HCT116 (cell line): Measurements from ENCODE around the gene COL9A3. TPM values are rescaled to one million over a fixed set of nuclear protein-coding genes. Genes with fewer than 3 reads are reported as not detected.

Experiments
- ATAC-seq: fragments of 200-7000 bp; cut with Tn5 transposase; 2 replicates; pipeline ENCODE4 v1.9.1; 2020; ENCODE audit warnings: mild to moderate bottlenecking, moderate library complexity
- BruUV-seq: library from RNA; stranded (reverse); fragments of 400-500 nt; replicated peaks from 2 replicates; lab custom pipeline; 2021; lab: Mats Ljungman, UMichigan
- CTCF ChIA-PET: fragments of 300-600 bp; sonication (Branson Sonifier 250); formaldehyde crosslinking; loops from one replicate; lab custom pipeline; 2021; ENCODE audit warnings: antibody characterized with exemption; lab: Charles Lee
- POLR2A ChIA-PET: fragments of 300-600, 350-600 bp; sonication (Branson Sonifier 250); formaldehyde crosslinking; loops from one replicate; lab custom pipeline; 2021; ENCODE audit warnings: antibody characterized with exemption; lab: Charles Lee
- RAD21 ChIA-PET, 2 experiments: fragments of 300-600 bp; sonication (Branson Sonifier 250); formaldehyde crosslinking; loops; one replicate each; lab custom pipeline; 2023; ENCODE audit warnings: low total read pairs in 2 of 2; ENCODE audit not compliant: uncharacterized antibody in 2 of 2, unreplicated experiment in 2 of 2, low non-redundant PET in 1 of 2; lab: Charles Lee
- DNase-seq: peaks from one replicate; pipeline ENCODE4 v3.0.0-alpha.2; 2010; ENCODE audit warnings: low read depth, low spot score
- H2AFZ ChIP-seq: fragments of 200-600 bp; shearing (Covaris generic), sonication (generic); 2 replicates; pipeline ENCODE4 v1.6.1; 2017; ENCODE audit warnings: low read depth, mixed run types, mixed read lengths, antibody characterized with exemption, low read length; ENCODE audit not compliant: poor library complexity, severe bottlenecking
- H3K27ac ChIP-seq: 2 replicates; pipeline ENCODE4 v1.5.1; 2012; ENCODE audit warnings: low read depth, low read length
- H3K27me3 ChIP-seq: fragments of 200-600 bp; sonication (generic); 2 replicates; pipeline ENCODE4 v1.6.1; 2016; ENCODE audit warnings: mixed run types, low read length, mixed read lengths; ENCODE audit not compliant: insufficient read depth
- H3K36me3 ChIP-seq, 2 experiments: fragments of 200-500 bp in 1 of 2; fragments of 200-600 bp in 1 of 2; sonication (Bioruptor generic) in 1 of 2; sonication (generic) in 1 of 2; 2 replicates each; pipeline versions ENCODE4 v1.5.1 to v1.6.1; 2014 to 2016; ENCODE audit warnings: low read length in 2 of 2, inconsistent platforms in 1 of 2, mixed read lengths in 1 of 2, mixed run types in 1 of 2; ENCODE audit not compliant: insufficient read depth in 2 of 2, control insufficient read depth in 1 of 2
- H3K4me1 ChIP-seq, 2 experiments: fragments of 200-600 bp in 1 of 2; sonication (generic) in 1 of 2; 2 replicates each; pipeline versions ENCODE4 v1.5.1 to v1.6.1; 2012 to 2017; ENCODE audit warnings: low read length in 2 of 2, inconsistent platforms in 1 of 2, mild to moderate bottlenecking in 1 of 2, mixed read lengths in 1 of 2, mixed run types in 1 of 2, moderate library complexity in 1 of 2; ENCODE audit not compliant: insufficient read depth in 2 of 2, control insufficient read depth in 1 of 2
- H3K4me2 ChIP-seq: fragments of 200-600 bp; sonication (generic); 2 replicates; pipeline ENCODE4 v1.6.1; 2017; ENCODE audit warnings: mixed run types, low read length, mixed read lengths
- H3K4me3 ChIP-seq, 2 experiments: fragments of 200-600 bp in 1 of 2; sonication (generic) in 1 of 2; replicated peaks in 1 of 2; 2 replicates each; pipeline ENCODE4 v1.5.1; 2011 to 2016; ENCODE audit warnings: low read length in 2 of 2, control low read depth in 1 of 2, low read depth in 1 of 2, mild to moderate bottlenecking in 1 of 2, mixed read lengths in 1 of 2, mixed run types in 1 of 2
- H3K79me2 ChIP-seq: fragments of 200-600 bp; sonication (generic); 2 replicates; pipeline ENCODE4 v1.6.1; 2017; ENCODE audit warnings: mild to moderate bottlenecking, mixed run types, low read length, moderate library complexity, mixed read lengths; ENCODE audit not compliant: insufficient read depth
- H3K9ac ChIP-seq: fragments of 200-600 bp; sonication (generic); 2 replicates; pipeline ENCODE4 v1.6.1; 2016; ENCODE audit warnings: low read length, mixed read lengths
- H3K9me2 ChIP-seq: fragments of 200-600 bp; sonication (generic), shearing (Covaris generic); 2 replicates; pipeline ENCODE4 v1.6.1; 2017; ENCODE audit warnings: mixed run types, mild to moderate bottlenecking, moderate library complexity; ENCODE audit not compliant: insufficient read depth
- H3K9me3 ChIP-seq, 2 experiments: fragments of 200-500 bp in 1 of 2; fragments of 200-600 bp in 1 of 2; sonication (Bioruptor generic) in 1 of 2; sonication (generic) in 1 of 2; 2 replicates each; pipeline ENCODE4 v1.6.1; 2014 to 2017; ENCODE audit warnings: low read length in 2 of 2, mixed read lengths in 2 of 2, inconsistent platforms in 1 of 2, low read depth in 1 of 2, mild to moderate bottlenecking in 1 of 2, mixed run types in 1 of 2, moderate library complexity in 1 of 2; ENCODE audit not compliant: control insufficient read depth in 1 of 2, insufficient read depth in 1 of 2
- H4K20me1 ChIP-seq: fragments of 200-600 bp; sonication (generic), shearing (Covaris generic); 2 replicates; pipeline ENCODE4 v1.6.1; 2017; ENCODE audit warnings: mixed run types, mild to moderate bottlenecking, moderate library complexity; ENCODE audit not compliant: insufficient read depth
- CEBPB ChIP-seq: IDR thresholded peaks from 2 replicates; pipeline ENCODE4 v1.6.1; 2012; ENCODE audit warnings: low read depth
- CTCF ChIP-seq, 3 experiments: fragments of 200-600 bp in 1 of 3; sonication (generic) in 1 of 3; IDR thresholded peaks in 2 of 3; conservative IDR thresholded peaks in 1 of 3; 2 replicates each; pipeline ENCODE4 v1.5.1; 2012 to 2017; ENCODE audit warnings: low read depth in 2 of 3, low read length in 2 of 3, antibody characterized with exemption in 1 of 3, borderline replicate concordance in 1 of 3, control low read depth in 1 of 3, mild to moderate bottlenecking in 1 of 3, mixed read lengths in 1 of 3, mixed run types in 1 of 3, moderate library complexity in 1 of 3; ENCODE audit not compliant: insufficient read depth in 1 of 3
- EGR1 ChIP-seq: IDR thresholded peaks from 2 replicates; pipeline ENCODE4 v1.6.1; 2012; ENCODE audit warnings: low read depth
- EZH2 ChIP-seq: fragments of 200-600 bp; sonication (generic); IDR thresholded peaks from 2 replicates; pipeline ENCODE4 v1.6.1; 2017; ENCODE audit warnings: antibody characterized with exemption, mixed run types
- EZH2phosphoT487 ChIP-seq: fragments of 200-600 bp; IDR thresholded peaks from 2 replicates; pipeline ENCODE4 v1.6.1; 2018; ENCODE audit warnings: antibody characterized with exemption, borderline replicate concordance
- FOSL1 ChIP-seq: IDR thresholded peaks from 2 replicates; pipeline ENCODE4 v1.6.1; 2012; ENCODE audit warnings: low read depth
- POLR2A ChIP-seq: IDR thresholded peaks from 2 replicates; pipeline ENCODE4 v1.7.0; 2011; ENCODE audit warnings: borderline replicate concordance; ENCODE audit not compliant: insufficient read depth, insufficient read length; ENCODE audit errors: extremely low read depth
- POLR2AphosphoS5 ChIP-seq: IDR thresholded peaks from 2 replicates; pipeline ENCODE4 v1.6.1; 2011; ENCODE audit warnings: mild to moderate bottlenecking, low read depth, low read length, moderate library complexity
- REST ChIP-seq: IDR thresholded peaks from 2 replicates; pipeline ENCODE4 v1.6.1; 2012; ENCODE audit warnings: low read depth
- SP1 ChIP-seq: IDR thresholded peaks from 2 replicates; pipeline ENCODE4 v1.6.1; 2012; ENCODE audit warnings: low read depth
- SRF ChIP-seq: IDR thresholded peaks from 2 replicates; pipeline ENCODE4 v1.6.1; 2012; ENCODE audit warnings: low read depth
- YY1 ChIP-seq: IDR thresholded peaks from 2 replicates; pipeline ENCODE4 v1.6.1; 2011; ENCODE audit warnings: low read length, low read depth, moderate library complexity, mild to moderate bottlenecking; ENCODE audit not compliant: insufficient replicate concordance; ENCODE audit errors: extremely low read depth
- ZFX ChIP-seq: fragments of 450-650 bp; IDR thresholded peaks from 2 replicates; pipeline ENCODE4 v1.6.1; 2017
- ZNF274 ChIP-seq: fragments of 200-500 bp; sonication (Bioruptor generic); IDR thresholded peaks from 2 replicates; pipeline ENCODE4 v1.6.1; 2014; ENCODE audit warnings: mild to moderate bottlenecking, low read depth, low read length, inconsistent platforms
- intact Hi-C: fragments of 100-400 bp; cut with micrococcal nuclease; formaldehyde crosslinking; loops from 2 replicates; pipeline ENCODE4 v1.10.0; 2022
- total RNA-seq: library from RNA; stranded (reverse); gene quantifications from one replicate; pipeline ENCODE4 v1.2.1, GENCODE V29; 2021; ENCODE audit not compliant: unreplicated experiment
- TF ChIP-seq, protein P1 (sequence below): IDR thresholded peaks from 2 replicates; pipeline ENCODE4 v1.6.1; 2012

Gene COL9A3
- total RNA-seq, 1 experiment from 2014 or later: 29.7 TPM

DNA sequence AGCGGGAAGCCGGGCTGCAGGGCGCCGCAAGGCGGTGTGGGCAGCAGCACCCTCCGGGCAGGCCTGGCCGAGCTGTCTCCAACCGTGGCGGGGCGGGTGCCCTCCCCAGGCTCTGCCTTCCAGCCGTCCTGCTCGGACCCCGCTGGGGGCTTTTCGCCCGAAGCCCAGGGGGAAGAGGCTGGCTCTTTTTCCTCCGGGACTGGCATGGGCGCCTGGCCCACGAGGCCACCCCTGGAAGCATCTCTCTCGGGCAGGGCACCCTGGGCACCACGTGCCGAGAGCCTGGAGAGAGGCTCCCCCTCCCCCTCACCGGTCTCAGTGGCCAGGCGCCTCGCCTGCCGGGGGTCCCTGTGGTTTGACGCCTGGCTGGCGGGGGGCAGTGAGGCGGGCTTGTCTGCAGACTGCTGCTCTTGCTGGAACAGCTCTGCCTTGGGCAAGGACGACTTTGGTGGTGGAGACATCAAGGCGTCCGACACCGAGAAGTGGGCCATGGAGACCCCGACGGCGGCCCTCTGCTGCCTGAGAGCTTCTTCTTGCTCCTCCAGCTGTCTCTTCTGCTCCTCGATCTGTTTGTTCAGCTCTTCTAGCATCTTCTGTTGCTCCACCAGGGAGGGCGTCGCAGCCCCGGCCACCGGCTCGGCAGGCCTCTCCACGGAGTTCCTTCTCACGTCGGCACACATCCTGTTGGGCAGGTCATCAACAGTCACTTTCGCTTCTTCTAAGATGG is 64.2 kb downstream of the COL9A3 start:
- POLR2A ChIA-PET: no interaction called here
- Histone ChIP-seq H3K9me3 (no peaks in the 10 kb centered on the region), H3K4me2 (no peak overlapping the region), H2AFZ (no peak overlapping the region), H3K9me2 (no peaks in the 10 kb centered on the region), H3K36me3 (no peaks in the 10 kb centered on the region), H3K79me2 (no peaks in the 10 kb centered on the region), H3K4me1 (peaks cover 0 to under 1% of the 10 kb centered on the region in 2 experiments; a peak in 3 of 4 replicates), H3K9ac (no peak overlapping the region), H3K27ac (no peak overlapping the region), H3K4me3 (no peak overlapping the region), H4K20me1 (no peaks in the 10 kb centered on the region), H3K27me3 (no peaks in the 10 kb centered on the region)
- RAD21 ChIA-PET: no interaction called here
- BruUV-seq: no TSS peak
- intact Hi-C loops: no loop called here
- ATAC-seq (no peak), DNase-seq (no peak)
- TF ChIP-seq EZH2: no peak
- TF ChIP-seq POLR2A: no peak
- TF ChIP-seq, protein P1, sequence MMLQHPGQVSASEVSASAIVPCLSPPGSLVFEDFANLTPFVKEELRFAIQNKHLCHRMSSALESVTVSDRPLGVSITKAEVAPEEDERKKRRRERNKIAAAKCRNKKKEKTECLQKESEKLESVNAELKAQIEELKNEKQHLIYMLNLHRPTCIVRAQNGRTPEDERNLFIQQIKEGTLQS: no peak
- no peak for TF ChIP-seq SRF
- TF ChIP-seq SP1: no peak
- no peak for TF ChIP-seq REST
- TF ChIP-seq YY1: no peak
- no peak for TF ChIP-seq POLR2AphosphoS5
- TF ChIP-seq ZNF274: no peak
- TF ChIP-seq CTCF (IDR thresholded peaks at IDR 0.05 in 2 of 3, conservative IDR thresholded peaks at IDR 0.05 in 1 of 3; ENCODE audit: borderline replicate concordance in 1 of 3, insufficient read depth in 1 of 3, low read depth in 2 of 3, low read length in 2 of 3): no peak
- no peak for TF ChIP-seq FOSL1
- TF ChIP-seq ZFX: no peak
- TF ChIP-seq CEBPB: no peak
- TF ChIP-seq EZH2phosphoT487: no peak
- no peak for TF ChIP-seq EGR1
- CTCF ChIA-PET: no interaction called here
